NCI-H2227 (cell line): ENCODE measurements around the gene DNAJC16.

Source experiments
- DNase-seq: peaks from one replicate; lab custom pipeline; 2025; ENCODE audit not compliant: unreplicated experiment; lab: John Stamatoyannopoulos, UW

The DNAJC16 gene

DNA sequence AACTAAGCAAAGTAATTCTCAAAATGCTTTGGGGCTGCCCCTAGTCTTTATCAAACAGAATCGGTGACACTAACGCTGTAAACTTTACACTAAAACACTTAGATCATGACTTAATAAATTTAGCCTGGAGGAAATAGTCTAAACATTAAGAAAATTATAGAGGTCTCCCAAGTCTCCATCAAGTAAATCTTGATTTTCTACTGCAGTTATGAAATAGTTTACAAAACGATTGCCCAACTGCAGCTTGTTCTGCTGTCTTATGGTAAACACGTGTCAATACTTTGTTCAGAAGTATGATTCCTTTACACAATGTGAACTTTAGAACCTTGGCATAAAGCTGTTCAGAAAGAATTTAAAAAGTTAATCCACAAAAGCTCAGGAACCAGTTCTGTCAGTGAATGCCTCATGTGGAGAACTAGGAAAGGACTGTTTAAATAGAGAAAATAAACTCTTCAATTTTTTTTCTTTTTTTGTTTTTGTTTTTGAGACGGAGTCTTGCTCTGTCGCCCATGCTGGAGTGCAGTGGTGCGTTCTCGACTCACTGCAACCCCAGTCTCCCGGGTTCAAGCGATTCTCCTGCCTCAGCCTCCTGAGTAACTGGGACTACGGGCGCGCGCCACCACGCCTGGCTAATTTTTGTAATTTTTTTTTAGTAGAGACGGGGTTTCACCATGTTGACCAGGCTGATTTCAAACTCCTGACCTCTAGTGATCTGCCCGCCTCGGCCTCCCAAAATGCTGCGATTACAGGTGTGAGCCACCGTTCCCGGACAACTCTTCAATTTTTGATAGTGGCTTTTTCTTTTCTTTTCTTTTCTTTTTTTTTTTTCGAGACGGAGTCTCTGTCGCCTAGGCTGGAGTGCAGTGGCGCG, 92.2 kb downstream of the DNAJC16 start:
- DNase-seq, result no peak

- DNase-seq, result no peak
Measured at GRCh38 chr1:15620155-15620545, 93.5 kb downstream of the DNAJC16 start.

DNA sequence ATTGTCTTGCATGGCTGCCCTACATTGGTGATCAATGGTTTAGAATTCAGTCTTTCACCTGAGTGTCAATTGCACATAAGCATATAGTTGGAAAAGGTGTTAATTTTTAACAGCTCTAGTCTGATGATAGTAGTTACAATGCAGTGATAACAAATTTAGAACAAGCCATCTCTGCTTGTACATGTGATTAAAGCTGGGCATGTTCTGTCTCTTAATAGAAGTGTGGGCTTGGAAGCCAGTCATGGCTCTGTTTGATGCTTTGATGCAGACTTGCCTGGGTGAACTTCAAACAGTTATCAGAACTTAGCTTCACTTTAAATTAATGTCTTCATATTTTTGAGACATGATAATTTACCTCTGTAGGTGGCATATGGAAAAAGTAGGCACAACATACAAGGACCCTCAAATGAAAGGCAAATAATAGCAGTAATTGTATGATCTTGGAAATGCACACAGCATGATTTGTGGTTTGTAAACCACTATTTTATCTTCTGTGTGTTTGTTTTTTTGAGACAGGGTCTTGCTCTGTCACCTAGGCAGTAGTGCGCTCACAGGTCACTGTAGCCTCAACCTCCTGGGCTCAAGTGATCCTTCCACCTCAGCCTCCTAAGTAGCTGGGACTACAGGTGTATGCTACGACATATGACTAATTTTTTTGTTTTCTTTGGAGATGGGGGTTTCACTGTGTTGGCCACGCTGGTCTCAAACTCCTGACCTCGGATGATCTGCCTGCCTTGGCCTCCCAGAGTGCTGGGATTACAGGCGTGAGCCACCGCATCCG, 94.4 kb downstream of the DNAJC16 start:
- DNase-seq, result no peak

DNA sequence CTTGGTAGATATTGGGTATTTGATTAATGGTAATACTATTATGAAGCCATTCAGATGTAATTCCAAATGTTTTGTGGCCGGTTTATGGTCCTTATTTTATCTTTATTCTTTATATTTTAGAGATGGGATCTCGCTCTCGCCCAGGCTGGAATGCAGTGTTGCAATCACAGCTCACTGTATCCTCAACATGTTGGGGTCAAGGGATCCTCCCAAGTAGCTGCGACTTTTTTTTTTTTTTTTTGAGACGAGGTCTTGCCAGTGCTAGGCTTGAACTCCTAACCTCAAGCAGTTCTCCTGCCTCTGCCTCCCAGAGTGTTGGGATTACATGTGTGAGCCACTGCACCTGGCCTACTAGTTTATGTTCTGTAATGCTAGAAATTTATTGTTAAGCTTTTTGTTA, 95.3 kb downstream of the DNAJC16 start:
- DNase-seq, result no peak

DNA sequence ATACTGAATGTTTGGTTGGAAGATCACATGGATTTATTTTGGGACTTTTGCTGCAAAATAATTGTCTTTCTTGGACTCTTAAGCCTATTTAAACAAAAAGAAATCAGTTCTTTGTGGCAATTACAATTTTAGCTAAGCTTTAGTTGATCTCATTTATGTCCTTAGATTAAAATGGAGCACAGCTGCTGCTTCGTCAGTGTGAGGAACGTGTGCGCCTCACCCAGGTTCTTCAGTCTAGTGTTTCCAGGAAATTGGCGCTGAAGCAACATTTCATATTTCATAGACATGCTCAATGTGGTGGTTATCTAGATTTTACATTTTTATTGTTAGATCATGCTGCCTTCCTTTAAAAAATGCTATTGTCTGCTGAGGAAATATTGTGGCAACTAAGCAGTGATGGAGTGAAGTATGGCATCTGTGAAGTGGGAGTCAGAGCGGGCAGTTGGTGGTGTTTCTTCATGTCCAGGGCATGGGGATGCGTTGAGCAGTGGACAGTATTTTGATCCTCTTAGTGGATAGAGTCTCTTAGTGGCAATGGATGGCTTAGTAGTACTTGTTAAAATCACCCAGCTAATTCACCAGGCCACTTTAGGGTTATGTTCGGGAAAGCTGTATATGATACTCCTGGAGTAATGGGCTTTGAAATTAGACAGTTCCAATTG, 96.2 kb downstream of the DNAJC16 start:
- DNase-seq, result no peak

- DNase-seq, result no peak
Measured at GRCh38 chr1:15623435-15623834, 96.8 kb downstream of the DNAJC16 start.

- no peak for DNase-seq
Measured at GRCh38 chr1:15624133-15624714, 97.6 kb downstream of the DNAJC16 start.

- DNase-seq, result no peak
Measured at GRCh38 chr1:15625056-15625917, 98.6 kb downstream of the DNAJC16 start.
